SK-N-SH treated with all-trans-retinoic acid at 6 μM for 48 hours (cell line): ENCODE data around the gene MRGPRD.

Source experiments
- CREB5 ChIP-seq: fragments of 250-450 bp; sonication (Bioruptor Pico); IDR thresholded peaks from 2 replicates; pipeline ENCODE4 v1.5.1; 2020; ENCODE audit warnings: low read depth, mild to moderate bottlenecking, moderate library complexity
- ESRRG ChIP-seq: fragments of 250-450 bp; sonication (Bioruptor Pico); IDR thresholded peaks from 2 replicates; pipeline ENCODE4 v1.6.1; 2021; ENCODE audit warnings: mild to moderate bottlenecking
- ZFP30 ChIP-seq: fragments of 450-650 bp; formaldehyde crosslinking; IDR thresholded peaks from 2 replicates; pipeline ENCODE4 v1.5.0; 2022; ENCODE audit warnings: mild to moderate bottlenecking, moderate library complexity
- ZNF565 ChIP-seq: fragments of 450-650 bp; formaldehyde crosslinking; conservative IDR thresholded peaks from 2 replicates; pipeline ENCODE4 v1.5.0; 2020; ENCODE audit warnings: low read depth, mild to moderate bottlenecking, moderate library complexity
- ZNF70 ChIP-seq: fragments of 450-650 bp; formaldehyde crosslinking; IDR thresholded peaks from 2 replicates; pipeline ENCODE4 v1.5.0; 2020; ENCODE audit warnings: mild to moderate bottlenecking, moderate library complexity
- ZNF8 ChIP-seq: fragments of 450-650 bp; formaldehyde crosslinking; IDR thresholded peaks from 2 replicates; pipeline ENCODE4 v1.5.0; 2020; ENCODE audit warnings: mild to moderate bottlenecking, moderate library complexity
- TF ChIP-seq, protein P1 (sequence below): fragments of 250-450 bp; sonication (Bioruptor Pico); IDR thresholded peaks from 2 replicates; pipeline ENCODE4 v1.8.0; 2020; ENCODE audit warnings: mild to moderate bottlenecking, moderate library complexity, borderline replicate concordance

DNA sequence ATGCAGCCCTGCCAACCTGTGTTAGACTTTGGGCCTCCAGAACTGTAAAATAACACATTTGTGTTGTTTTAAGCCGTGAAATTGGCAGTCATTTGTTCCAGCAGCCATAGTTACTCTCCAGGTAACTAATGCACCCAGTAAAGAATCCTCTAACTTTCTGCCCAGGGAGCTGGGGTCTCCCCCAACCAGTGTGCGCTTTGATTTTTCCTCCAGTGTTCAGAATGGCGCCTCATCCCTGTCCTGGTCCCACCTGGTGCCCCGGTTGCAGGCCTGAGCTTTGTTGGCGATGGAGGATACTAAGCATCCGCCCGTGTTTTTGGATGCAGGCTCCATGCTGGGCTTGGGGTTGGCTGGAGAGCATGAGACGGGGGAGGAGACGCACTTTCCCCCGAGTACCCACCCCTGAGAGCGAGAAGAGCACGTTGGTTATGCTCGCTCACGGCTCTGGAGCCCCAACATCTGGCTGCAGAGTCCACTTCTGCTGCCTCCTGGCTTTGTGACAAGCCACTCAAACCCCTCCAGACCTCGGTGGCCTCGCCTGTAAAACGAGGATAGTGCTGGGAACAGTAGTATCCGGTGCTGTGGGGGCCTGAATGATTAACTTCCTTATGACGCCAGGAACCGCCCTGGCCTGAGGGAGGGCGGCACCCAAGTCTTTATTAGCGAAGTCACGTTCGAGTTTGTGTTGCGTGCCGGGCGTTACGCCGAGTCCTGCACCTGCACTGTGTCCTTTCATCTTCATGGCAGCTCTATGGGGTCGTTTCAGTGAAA, 25.8 kb downstream of the MRGPRD start:
- TF ChIP-seq ZNF70 (CRISPR knock-in tag) (no peak), ESRRG (no peak), ZNF565 (CRISPR knock-in tag) (no peak), ZFP30 (no peak), ZNF8 (CRISPR knock-in tag) (no peak), CREB5 (CRISPR knock-in tag) (no peak)
- TF ChIP-seq, protein P1, sequence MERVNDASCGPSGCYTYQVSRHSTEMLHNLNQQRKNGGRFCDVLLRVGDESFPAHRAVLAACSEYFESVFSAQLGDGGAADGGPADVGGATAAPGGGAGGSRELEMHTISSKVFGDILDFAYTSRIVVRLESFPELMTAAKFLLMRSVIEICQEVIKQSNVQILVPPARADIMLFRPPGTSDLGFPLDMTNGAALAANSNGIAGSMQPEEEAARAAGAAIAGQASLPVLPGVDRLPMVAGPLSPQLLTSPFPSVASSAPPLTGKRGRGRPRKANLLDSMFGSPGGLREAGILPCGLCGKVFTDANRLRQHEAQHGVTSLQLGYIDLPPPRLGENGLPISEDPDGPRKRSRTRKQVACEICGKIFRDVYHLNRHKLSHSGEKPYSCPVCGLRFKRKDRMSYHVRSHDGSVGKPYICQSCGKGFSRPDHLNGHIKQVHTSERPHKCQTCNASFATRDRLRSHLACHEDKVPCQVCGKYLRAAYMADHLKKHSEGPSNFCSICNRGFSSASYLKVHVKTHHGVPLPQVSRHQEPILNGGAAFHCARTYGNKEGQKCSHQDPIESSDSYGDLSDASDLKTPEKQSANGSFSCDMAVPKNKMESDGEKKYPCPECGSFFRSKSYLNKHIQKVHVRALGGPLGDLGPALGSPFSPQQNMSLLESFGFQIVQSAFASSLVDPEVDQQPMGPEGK (CRISPR knock-in tag): no peak
